SK-N-SH (cell line): ENCODE data around the gene MFSD12. TPM values are rescaled to one million over a fixed set of nuclear protein-coding genes. Genes with fewer than 3 reads are reported as not detected.

Source experiments
- CTCF ChIA-PET: fragments of 300-600, 350-600 bp; formaldehyde crosslinking; extraction: SDS; loops from one replicate; lab custom pipeline; 2021; lab: Yijun Ruan, JAX
- POLR2A ChIA-PET: fragments of 350-600 bp; sonication (Branson Sonifier 250); formaldehyde crosslinking; extraction: SDS; loops from one replicate; lab custom pipeline; 2020; ENCODE audit warnings: antibody characterized with exemption, inconsistent platforms; lab: Yijun Ruan, JAX
- DNase-seq: peaks from one replicate; pipeline ENCODE4 v3.0.0; 2012
- H2AFZ ChIP-seq: fragments of 200-600 bp; sonication (generic); 2 replicates; pipeline ENCODE4 v1.8.1; 2016; ENCODE audit warnings: antibody characterized with exemption, mild to moderate bottlenecking, low read depth
- H3F3A ChIP-seq: fragments of 200-600 bp; sonication (generic); replicated peaks from 2 replicates; pipeline ENCODE3; 2016; ENCODE audit warnings: antibody characterized with exemption, mild to moderate bottlenecking; ENCODE audit not compliant: insufficient read depth
- H3K27ac ChIP-seq, 2 experiments: fragments of 200-500 bp in 1 of 2; fragments of 200-600 bp in 1 of 2; sonication (Bioruptor generic) in 1 of 2; sonication (generic), shearing (Covaris generic) in 1 of 2; 2 replicates each; pipeline versions ENCODE4 v1.5.1 to v1.6.1; 2014 to 2016; ENCODE audit warnings: low read depth in 2 of 2, inconsistent platforms in 1 of 2, low read length in 1 of 2, mild to moderate bottlenecking in 1 of 2, mixed read lengths in 1 of 2
- H3K27me3 ChIP-seq: fragments of 200-600 bp; sonication (generic), shearing (Covaris generic); 2 replicates; pipeline ENCODE4 v1.6.1; 2016; ENCODE audit warnings: mixed run types; ENCODE audit not compliant: insufficient read depth
- H3K36me3 ChIP-seq, 2 experiments: fragments of 200-500 bp in 1 of 2; fragments of 200-600 bp in 1 of 2; sonication (Bioruptor generic) in 1 of 2; sonication (generic) in 1 of 2; replicated peaks in 1 of 2; 2 replicates each; pipeline versions ENCODE3 to v1.5.1; 2014 to 2016; ENCODE audit warnings: low read length in 1 of 2, mild to moderate bottlenecking in 1 of 2; ENCODE audit not compliant: insufficient read depth in 2 of 2, control insufficient read depth in 1 of 2
- H3K4me1 ChIP-seq, 2 experiments: fragments of 200-500 bp in 1 of 2; fragments of 200-600 bp in 1 of 2; sonication (Bioruptor generic) in 1 of 2; sonication (generic), shearing (Covaris generic) in 1 of 2; 2 replicates each; pipeline versions ENCODE4 v1.5.1 to v1.6.1; 2014 to 2016; ENCODE audit warnings: low read depth in 1 of 2, low read length in 1 of 2, mixed run types in 1 of 2; ENCODE audit not compliant: insufficient read depth in 2 of 2, control insufficient read depth in 1 of 2
- H3K4me2 ChIP-seq: fragments of 200-600 bp; sonication (generic), shearing (Covaris generic); 2 replicates; pipeline ENCODE4 v1.6.1; 2017; ENCODE audit warnings: mixed run types
- H3K4me3 ChIP-seq, 2 experiments: fragments of 200-500 bp in 1 of 2; fragments of 200-600 bp in 1 of 2; sonication (Bioruptor generic) in 1 of 2; sonication (generic), shearing (Covaris generic) in 1 of 2; 2 replicates each; pipeline versions ENCODE4 v1.5.1 to v1.8.1; 2014 to 2016; ENCODE audit warnings: low read depth in 2 of 2, inconsistent platforms in 1 of 2, low read length in 1 of 2, mild to moderate bottlenecking in 1 of 2, mixed read lengths in 1 of 2, moderate library complexity in 1 of 2
- H3K79me2 ChIP-seq: fragments of 200-600 bp; sonication (generic); 2 replicates; pipeline ENCODE4 v1.8.1; 2017; ENCODE audit warnings: mild to moderate bottlenecking; ENCODE audit not compliant: insufficient read depth
- H3K9ac ChIP-seq: fragments of 200-600 bp; sonication (generic); 2 replicates; pipeline ENCODE4 v1.6.1; 2017; ENCODE audit warnings: mixed run types
- H3K9me2 ChIP-seq: fragments of 200-600 bp; sonication (generic); 2 replicates; pipeline ENCODE4 v1.6.1; 2017; ENCODE audit warnings: mixed run types
- H3K9me3 ChIP-seq: fragments of 200-600 bp; sonication (generic); 2 replicates; pipeline ENCODE4 v1.6.1; 2017; ENCODE audit warnings: mixed run types, mild to moderate bottlenecking, moderate library complexity
- H4K20me1 ChIP-seq: fragments of 200-600 bp; sonication (generic); 2 replicates; pipeline ENCODE4 v1.6.1; 2017; ENCODE audit warnings: mild to moderate bottlenecking, mixed run types; ENCODE audit not compliant: insufficient read depth
- ELF1 ChIP-seq: IDR thresholded peaks from 2 replicates; pipeline ENCODE4 v1.4.0; 2012
- EP300 ChIP-seq, 2 experiments: IDR thresholded peaks; 2 replicates each; pipeline versions ENCODE4 v1.4.0 to v1.6.1; 2012; ENCODE audit warnings: borderline replicate concordance in 1 of 2, low read depth in 1 of 2, low read length in 1 of 2
- EZH2phosphoT487 ChIP-seq: fragments of 200-600 bp; sonication (generic); IDR thresholded peaks from 2 replicates; pipeline ENCODE4 v1.6.1; 2017; ENCODE audit warnings: low read depth, mixed run types, mild to moderate bottlenecking, antibody characterized with exemption, moderate library complexity, borderline replicate concordance
- FOXJ3 ChIP-seq: sonication (generic); formaldehyde crosslinking; IDR thresholded peaks from 2 replicates; pipeline ENCODE4 v1.5.1; 2020; ENCODE audit warnings: mild to moderate bottlenecking, missing genetic modification reagents
- GABPA ChIP-seq: IDR thresholded peaks from 2 replicates; pipeline ENCODE4 v1.4.0; 2012; ENCODE audit warnings: low read depth, mild to moderate bottlenecking
- GATA2 ChIP-seq: sonication (generic); formaldehyde crosslinking; IDR thresholded peaks from 2 replicates; pipeline ENCODE4 v1.5.0; 2020; ENCODE audit warnings: mild to moderate bottlenecking, missing genetic modification reagents
- MEF2A ChIP-seq: IDR thresholded peaks from 2 replicates; pipeline ENCODE4 v1.4.0; 2012; ENCODE audit warnings: low read depth, borderline replicate concordance
- POLR2AphosphoS5 ChIP-seq: IDR thresholded peaks from 2 replicates; pipeline ENCODE4 v1.6.1; 2012; ENCODE audit warnings: low read depth, low read length
- RCOR1 ChIP-seq: fragments of 150-350 bp; IDR thresholded peaks from 2 replicates; pipeline ENCODE4 v1.6.1; 2017; ENCODE audit warnings: antibody characterized with exemption, low read length
- RFX5 ChIP-seq: IDR thresholded peaks from 2 replicates; pipeline ENCODE4 v1.6.1; 2012; ENCODE audit warnings: mild to moderate bottlenecking, improper control_type of control experiment, low read length
- SIN3A ChIP-seq: IDR thresholded peaks from 2 replicates; pipeline ENCODE4 v1.6.1; 2012; ENCODE audit warnings: low read depth, mild to moderate bottlenecking, low read length, moderate library complexity, borderline replicate concordance
- SMC3 ChIP-seq: IDR thresholded peaks from 2 replicates; pipeline ENCODE4 v1.6.1; 2012; ENCODE audit warnings: low read depth, low read length, improper control_type of control experiment
- WGBS: methylation state at CpG from one replicate; pipeline ENCODE4 v1.1.6; 2017; ENCODE audit warnings: low lambda C conversion rate; 5-methylcytosine and 5-hydroxymethylcytosine counted together
- polyA plus RNA-seq, 3 experiments: library from polyadenylated mRNA; depleted of rRNA; stranded (reverse); fragments of >200 nt; gene quantifications; 2 replicates each; pipeline ENCODE4 v1.2.3, GENCODE V29; 2012
- TF ChIP-seq, protein P1 (sequence below): IDR thresholded peaks from 2 replicates; pipeline ENCODE4 v1.4.0; 2012; ENCODE audit warnings: low read depth, borderline replicate concordance
- TF ChIP-seq, protein P2 (sequence below): IDR thresholded peaks from 2 replicates; pipeline ENCODE4 v1.6.1; 2012; ENCODE audit warnings: mild to moderate bottlenecking, low read depth, low read length, moderate library complexity
- TF ChIP-seq, protein P3 (sequence below): IDR thresholded peaks from 2 replicates; pipeline ENCODE4; 2012
- TF ChIP-seq, protein P4 (sequence below): fragments of 150-350 bp; IDR thresholded peaks from 2 replicates; pipeline ENCODE4 v1.6.1; 2017; ENCODE audit warnings: antibody characterized with exemption, low read length, low read depth, borderline replicate concordance

Gene MFSD12
- polyA plus RNA-seq, 1 of the 3 experiments (the other 2 are of a cell fraction) = 53.3 TPM

DNA sequence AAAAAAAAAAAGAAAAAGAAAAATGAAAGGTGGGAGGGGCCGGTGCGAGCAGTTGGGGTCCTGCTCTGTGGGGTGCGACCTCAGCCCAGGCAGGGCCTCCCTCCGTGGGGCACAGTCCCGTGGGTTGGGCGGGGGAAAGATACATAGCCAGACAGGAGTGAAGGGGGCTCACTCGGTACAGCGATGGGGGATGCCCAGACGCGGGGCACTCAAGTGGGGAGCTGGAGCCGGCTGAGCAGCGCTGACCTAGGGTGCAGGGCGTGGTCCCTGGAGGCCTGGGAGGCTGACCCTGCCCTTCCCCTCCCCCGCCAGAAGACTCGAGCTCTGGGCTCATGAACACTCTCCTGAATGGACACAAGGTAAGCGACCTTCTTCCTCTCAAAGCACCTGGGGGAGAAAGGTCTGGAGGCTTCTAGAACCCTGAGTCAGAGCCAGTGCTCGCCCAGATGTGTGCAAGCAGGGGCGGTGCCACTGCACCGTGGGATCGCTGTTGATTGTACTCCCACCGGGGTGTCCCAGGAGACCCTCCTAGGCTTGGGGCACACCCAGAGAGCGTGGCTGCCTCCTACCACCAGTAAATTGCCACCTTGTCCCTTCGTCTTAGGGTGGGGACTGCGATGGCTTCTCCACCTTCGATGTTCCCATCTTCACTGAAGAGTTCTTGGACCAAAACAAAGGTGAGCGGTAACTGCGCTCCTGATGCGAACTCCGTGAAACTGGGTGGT is 18.7 kb upstream of the MFSD12 start:
- CTCF ChIA-PET = interaction anchor here (0.5 to 5.8 kb wide), 4 partner anchors 10 to 827 kb away, joined by 3 to 38 read pairs (median 4); partner anchors contain the start of gene GIPC3
- DNase-seq = peak; percentile 14
- Histone ChIP-seq H3F3A (peaks cover 31% of the 10 kb centered on the region), H3K27ac (no peak overlapping the region), H3K79me2 (peaks cover 9% of the 10 kb centered on the region), H4K20me1 (peaks cover 4% of the 10 kb centered on the region; the same call in 1 of the 2 replicates), H3K4me2 (no peak overlapping the region), H3K9me3 (no peaks in the 10 kb centered on the region), H2AFZ (no peak overlapping the region), H3K36me3 (peaks cover 6 to 13% of the 10 kb centered on the region in 2 experiments), H3K9ac (no peak overlapping the region), H3K27me3 (no peaks in the 10 kb centered on the region), H3K4me1 (peaks cover 5 to 7% of the 10 kb centered on the region in 2 experiments; a peak in 2 of 4 replicates), H3K4me3 (no peak overlapping the region), H3K9me2 (no peaks in the 10 kb centered on the region)
- TF ChIP-seq, protein P1, sequence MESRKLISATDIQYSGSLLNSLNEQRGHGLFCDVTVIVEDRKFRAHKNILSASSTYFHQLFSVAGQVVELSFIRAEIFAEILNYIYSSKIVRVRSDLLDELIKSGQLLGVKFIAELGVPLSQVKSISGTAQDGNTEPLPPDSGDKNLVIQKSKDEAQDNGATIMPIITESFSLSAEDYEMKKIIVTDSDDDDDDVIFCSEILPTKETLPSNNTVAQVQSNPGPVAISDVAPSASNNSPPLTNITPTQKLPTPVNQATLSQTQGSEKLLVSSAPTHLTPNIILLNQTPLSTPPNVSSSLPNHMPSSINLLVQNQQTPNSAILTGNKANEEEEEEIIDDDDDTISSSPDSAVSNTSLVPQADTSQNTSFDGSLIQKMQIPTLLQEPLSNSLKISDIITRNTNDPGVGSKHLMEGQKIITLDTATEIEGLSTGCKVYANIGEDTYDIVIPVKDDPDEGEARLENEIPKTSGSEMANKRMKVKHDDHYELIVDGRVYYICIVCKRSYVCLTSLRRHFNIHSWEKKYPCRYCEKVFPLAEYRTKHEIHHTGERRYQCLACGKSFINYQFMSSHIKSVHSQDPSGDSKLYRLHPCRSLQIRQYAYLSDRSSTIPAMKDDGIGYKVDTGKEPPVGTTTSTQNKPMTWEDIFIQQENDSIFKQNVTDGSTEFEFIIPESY = no peak
- no peak for TF ChIP-seq GABPA
- POLR2A ChIA-PET = no interaction called here
- 95% methylated on average over 25 of the region's 29 CpGs for WGBS

DNA sequence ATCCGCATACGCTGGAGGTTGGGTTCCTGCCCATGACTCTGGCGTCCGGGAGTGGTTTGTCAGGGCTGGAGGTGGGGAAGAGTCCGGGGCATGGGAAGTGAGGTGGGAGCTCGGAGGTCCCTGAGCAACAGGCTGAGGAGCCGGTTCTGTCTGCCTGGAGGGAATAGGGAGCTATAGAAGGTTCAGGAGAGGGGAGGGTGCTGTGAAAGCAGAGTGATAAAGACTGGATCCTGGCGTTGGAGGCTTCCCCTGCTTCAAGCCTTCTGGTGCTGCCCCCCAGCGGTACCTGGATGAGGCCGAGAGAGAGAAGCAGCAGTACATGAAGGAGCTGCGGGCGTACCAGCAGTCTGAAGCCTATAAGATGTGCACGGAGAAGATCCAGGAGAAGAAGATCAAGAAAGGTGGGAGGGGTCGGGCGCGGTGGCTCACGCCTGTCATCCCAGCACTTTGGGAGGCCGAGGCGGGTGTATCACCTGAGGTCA is 17.9 kb upstream of the MFSD12 start:
- Histone ChIP-seq H3F3A (peaks cover 29% of the 10 kb centered on the region), H3K27ac (no peak overlapping the region), H2AFZ (no peak overlapping the region), H3K4me3 (no peak overlapping the region), H3K27me3 (no peaks in the 10 kb centered on the region), H3K79me2 (peaks cover 9% of the 10 kb centered on the region), H3K36me3 (peaks cover 6 to 13% of the 10 kb centered on the region in 2 experiments), H3K9ac (no peak overlapping the region), H3K4me1 (peaks cover under 1 to 5% of the 10 kb centered on the region in 2 experiments; a peak in 1 of 4 replicates), H3K4me2 (no peak overlapping the region), H3K9me3 (no peaks in the 10 kb centered on the region), H3K9me2 (no peaks in the 10 kb centered on the region), H4K20me1 (peaks cover 4% of the 10 kb centered on the region; the same call in 1 of the 2 replicates)
- DNase-seq = peak; percentile 10
- ChIA-PET CTCF (interaction anchor here (1.0 to 5.8 kb wide), 5 partner anchors 10 to 146 kb away, joined by 4 to 38 read pairs (median 5); partner anchors contain the start of genes GIPC3 and MFSD12), POLR2A (interaction anchor here (0.7 kb wide), 1 partner anchor 1651 kb away, joined by 4 read pairs; no protein-coding TSS in a partner anchor)
- WGBS = 91% methylated on average over 19 of the region's 19 CpGs
- no peak for TF ChIP-seq EP300 (IDR thresholded peaks at IDR 0.05; ENCODE audit: borderline replicate concordance in 1 of 2, low read depth in 1 of 2, low read length in 1 of 2)
- no peak for TF ChIP-seq FOXJ3 (CRISPR knock-in tag)
- no peak for TF ChIP-seq MEF2A
- TF ChIP-seq, protein P2, sequence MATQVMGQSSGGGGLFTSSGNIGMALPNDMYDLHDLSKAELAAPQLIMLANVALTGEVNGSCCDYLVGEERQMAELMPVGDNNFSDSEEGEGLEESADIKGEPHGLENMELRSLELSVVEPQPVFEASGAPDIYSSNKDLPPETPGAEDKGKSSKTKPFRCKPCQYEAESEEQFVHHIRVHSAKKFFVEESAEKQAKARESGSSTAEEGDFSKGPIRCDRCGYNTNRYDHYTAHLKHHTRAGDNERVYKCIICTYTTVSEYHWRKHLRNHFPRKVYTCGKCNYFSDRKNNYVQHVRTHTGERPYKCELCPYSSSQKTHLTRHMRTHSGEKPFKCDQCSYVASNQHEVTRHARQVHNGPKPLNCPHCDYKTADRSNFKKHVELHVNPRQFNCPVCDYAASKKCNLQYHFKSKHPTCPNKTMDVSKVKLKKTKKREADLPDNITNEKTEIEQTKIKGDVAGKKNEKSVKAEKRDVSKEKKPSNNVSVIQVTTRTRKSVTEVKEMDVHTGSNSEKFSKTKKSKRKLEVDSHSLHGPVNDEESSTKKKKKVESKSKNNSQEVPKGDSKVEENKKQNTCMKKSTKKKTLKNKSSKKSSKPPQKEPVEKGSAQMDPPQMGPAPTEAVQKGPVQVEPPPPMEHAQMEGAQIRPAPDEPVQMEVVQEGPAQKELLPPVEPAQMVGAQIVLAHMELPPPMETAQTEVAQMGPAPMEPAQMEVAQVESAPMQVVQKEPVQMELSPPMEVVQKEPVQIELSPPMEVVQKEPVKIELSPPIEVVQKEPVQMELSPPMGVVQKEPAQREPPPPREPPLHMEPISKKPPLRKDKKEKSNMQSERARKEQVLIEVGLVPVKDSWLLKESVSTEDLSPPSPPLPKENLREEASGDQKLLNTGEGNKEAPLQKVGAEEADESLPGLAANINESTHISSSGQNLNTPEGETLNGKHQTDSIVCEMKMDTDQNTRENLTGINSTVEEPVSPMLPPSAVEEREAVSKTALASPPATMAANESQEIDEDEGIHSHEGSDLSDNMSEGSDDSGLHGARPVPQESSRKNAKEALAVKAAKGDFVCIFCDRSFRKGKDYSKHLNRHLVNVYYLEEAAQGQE = no peak
- no peak for TF ChIP-seq SMC3
- TF ChIP-seq, protein P3, sequence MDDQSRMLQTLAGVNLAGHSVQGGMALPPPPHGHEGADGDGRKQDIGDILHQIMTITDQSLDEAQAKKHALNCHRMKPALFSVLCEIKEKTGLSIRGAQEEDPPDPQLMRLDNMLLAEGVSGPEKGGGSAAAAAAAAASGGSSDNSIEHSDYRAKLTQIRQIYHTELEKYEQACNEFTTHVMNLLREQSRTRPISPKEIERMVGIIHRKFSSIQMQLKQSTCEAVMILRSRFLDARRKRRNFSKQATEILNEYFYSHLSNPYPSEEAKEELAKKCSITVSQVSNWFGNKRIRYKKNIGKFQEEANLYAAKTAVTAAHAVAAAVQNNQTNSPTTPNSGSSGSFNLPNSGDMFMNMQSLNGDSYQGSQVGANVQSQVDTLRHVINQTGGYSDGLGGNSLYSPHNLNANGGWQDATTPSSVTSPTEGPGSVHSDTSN = no peak
- no peak for TF ChIP-seq EZH2phosphoT487
- TF ChIP-seq, protein P4, sequence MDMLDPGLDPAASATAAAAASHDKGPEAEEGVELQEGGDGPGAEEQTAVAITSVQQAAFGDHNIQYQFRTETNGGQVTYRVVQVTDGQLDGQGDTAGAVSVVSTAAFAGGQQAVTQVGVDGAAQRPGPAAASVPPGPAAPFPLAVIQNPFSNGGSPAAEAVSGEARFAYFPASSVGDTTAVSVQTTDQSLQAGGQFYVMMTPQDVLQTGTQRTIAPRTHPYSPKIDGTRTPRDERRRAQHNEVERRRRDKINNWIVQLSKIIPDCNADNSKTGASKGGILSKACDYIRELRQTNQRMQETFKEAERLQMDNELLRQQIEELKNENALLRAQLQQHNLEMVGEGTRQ = no peak
- no peak for TF ChIP-seq ELF1
- TF ChIP-seq GABPA = no peak
- TF ChIP-seq POLR2AphosphoS5 = no peak
- no peak for TF ChIP-seq RCOR1
- TF ChIP-seq RFX5 = no peak
- no peak for TF ChIP-seq GATA2 (CRISPR knock-in tag)
- no peak for TF ChIP-seq SIN3A
